NCI-H1417 treated with DMSO at 0.1 percent for 48 hours (cell line): ENCODE results near the gene XRN1.
"Not testable (repeated sequence)": the region's sequence is repeated elsewhere in the genome, so short reads cannot be mapped to it uniquely, and the experiment has no call there.

Experiments
- DNase-seq: peaks from one replicate; lab custom pipeline; 2025; lab: John Stamatoyannopoulos, UW

Gene XRN1

DNA sequence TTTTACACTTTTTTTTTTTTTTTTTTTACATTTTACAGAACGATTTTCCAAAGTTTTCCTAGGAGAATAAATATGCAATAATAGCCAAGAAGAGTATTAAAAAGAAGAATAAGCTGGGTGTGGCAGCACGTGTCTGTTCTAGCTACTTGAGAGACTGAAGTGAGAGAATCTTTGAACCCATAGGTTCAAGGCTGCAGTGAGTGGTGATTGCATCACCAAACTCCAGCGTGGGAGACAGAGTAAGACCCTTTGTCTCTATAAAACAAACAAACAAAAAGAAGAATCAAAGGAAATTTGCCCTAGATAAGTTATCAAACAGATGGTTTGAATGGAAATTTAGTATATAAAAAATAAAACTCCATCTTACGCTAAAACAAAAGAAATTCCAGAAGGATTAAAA is 13.3 kb downstream of the XRN1 start:
- DNase-seq: no peak

DNA sequence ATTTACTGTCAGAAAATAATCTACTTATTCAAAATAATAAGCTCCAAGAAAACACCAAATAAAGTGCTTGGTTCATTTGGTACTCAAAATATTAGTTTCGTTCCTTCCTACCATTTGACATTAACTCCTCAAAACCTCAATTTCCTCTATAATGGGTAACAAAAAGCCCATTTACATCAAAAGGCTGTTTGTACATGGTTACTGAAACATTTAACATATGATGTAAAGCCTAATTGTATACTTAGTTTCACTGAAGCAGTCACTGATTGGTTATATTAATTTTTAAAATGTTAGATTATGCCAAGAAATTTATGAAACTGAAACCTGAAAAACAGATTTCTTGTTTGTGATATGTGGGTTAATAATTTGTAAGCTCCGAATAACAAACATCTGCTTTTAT is 14.7 kb downstream of the XRN1 start:
- no peak for DNase-seq

DNA sequence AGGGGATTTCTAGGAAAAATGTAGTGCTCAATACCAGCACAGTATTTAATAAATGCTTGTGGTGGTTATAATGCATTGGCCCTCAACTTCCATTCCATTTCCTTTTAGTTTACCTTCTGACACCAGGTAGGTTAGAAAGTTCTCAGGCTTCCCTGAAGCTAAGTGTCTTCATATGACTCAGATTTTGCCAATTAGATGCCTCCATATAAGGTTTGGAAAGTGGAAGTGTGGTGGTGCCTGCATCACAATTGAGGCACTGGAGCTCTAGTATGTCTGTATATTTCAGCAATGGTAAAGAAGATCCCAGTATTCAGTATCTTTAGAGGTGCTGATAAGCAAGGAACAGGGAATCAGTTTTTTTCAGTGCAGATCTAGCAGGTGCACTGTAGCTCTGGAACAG is 18.3 kb downstream of the XRN1 start:
- no peak for DNase-seq

DNA sequence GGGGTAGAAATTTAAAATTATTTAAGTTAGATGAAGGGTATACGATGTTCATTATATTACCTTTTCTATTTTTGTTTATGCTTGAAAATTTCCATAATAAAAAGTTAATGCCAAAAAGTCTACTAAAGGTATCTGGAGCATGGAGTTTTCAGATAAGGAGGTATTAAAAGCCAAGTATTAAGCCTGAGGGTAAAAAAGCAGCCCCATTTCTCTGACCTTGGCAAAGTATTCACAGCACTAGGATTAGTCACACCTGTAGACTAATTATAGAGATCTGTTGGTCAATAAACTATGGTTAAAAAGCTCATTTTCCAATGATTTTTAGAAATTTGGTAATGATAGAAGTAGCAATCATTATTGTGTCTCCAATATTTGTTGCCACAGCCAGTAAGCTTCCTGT is 23.1 kb downstream of the XRN1 start:
- DNase-seq: no peak

DNA sequence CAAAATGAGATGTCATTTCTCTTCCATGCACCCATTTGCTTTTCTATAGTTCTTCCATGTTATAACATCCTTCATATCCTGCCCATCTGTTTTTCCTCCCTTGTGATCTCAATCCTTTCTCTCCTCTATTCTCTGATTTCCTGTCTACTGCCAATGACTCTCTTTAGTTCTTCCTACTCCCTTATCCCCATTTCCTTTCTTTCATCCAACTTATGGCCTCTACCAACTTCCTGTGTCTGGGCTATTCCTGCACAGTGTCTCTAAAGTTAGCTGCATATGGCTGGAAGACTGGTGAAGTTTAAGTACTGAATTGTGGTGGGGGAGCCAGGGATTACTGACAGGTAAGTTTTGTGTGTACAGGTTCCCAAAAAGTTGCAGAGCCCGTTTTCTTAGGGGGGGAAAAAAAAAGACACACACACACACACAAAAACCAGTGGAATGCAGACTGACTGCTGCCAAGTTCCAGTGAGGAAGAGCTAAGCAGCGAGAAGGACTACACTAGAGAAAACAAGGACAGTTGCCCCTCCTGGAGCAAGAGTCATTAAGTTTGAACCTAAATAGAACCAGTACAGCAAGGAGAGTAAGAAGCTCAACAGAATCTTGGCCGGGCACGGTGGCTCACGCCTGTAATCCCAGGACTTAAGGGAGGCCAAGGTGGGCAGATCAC is 28.8 kb downstream of the XRN1 start:
- no peak for DNase-seq

DNA sequence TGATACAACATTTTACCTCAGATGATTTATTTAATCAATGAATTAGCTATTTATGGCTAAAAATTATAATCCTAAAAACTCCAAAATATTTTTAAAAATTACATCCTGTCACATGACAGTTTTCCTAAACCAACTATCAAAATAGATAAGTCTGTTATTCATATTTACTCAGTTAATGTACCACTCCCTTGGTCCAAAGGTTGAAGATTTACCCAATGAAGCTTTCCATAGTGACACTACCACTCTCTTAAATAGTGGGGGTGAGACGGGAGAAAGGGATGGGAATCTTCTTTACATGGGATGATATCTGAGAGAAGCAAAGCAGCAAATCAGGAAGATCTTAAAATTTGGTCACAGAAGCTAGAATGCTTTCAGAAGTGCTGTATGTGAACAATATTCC is 30.5 kb downstream of the XRN1 start:
- no peak for DNase-seq

DNA sequence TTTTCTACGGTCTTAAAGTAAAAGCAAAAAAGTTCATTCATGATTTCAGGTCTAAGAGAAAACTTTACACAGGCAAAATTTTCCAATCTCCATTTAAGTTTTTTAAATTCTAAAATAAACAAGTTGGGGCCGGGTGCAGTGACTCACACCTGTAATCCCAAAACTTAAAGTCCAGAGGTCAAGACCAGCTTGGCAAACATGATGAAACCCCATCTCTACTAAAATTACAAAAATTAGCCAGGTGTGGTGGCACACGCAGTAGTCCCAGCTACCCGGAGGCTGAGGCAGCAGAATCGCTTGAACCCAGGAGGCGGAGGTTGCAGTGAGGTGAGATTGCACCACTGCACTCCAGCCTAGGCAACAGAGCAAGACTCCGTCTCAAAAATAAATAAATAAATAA is 47.3 kb downstream of the XRN1 start:
- not testable (repeated sequence) for DNase-seq

DNA sequence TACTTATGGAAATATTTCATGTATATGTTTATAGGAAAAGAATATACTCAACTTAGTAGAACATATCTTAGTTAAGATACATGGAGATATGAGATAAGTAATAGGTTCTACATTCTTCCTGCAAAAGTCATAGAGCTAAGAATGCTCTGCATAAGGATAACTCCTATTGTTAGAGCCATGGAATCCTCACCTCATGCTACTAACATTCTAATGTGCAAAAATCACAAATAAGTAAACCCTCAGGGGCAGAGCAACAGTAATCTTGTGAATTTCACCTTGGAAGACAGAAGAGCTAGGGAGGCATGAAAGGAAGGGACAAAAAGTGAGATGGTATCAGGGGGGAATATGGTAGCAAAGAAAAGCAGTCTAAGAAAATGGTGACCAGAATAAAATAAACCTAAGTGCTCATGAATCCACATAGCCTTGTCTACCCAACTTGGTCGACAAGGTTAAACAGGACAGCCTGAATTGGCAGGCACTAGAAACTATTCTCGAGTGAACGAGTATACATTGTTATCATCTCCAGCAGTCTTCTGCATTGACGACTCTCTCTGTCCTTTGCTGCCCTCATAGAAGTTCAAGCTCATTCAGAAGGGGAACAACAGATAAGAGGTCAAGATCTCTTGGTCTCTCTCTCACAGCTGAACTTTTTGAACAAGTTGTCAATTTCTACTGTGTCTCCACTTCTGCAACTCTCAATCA is 52.8 kb downstream of the XRN1 start:
- DNase-seq: no peak

DNA sequence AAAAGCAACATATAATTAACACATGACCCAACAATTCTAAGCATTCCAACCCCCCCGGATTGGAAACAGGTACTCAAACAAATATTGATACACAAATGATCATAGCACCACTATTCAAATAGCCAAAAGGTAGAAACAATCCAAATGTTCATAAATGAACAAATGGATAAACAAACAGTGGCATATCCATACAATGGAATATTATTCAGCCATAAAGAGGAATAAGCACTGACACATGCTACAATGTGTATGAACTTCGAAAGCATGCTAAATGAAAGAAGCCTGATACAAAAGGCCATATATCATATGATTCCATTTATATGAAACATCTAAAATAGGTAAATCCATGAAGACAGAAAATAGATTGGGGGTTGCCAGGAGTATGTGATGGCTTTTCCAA is 62.8 kb downstream of the XRN1 start:
- no peak for DNase-seq

DNA sequence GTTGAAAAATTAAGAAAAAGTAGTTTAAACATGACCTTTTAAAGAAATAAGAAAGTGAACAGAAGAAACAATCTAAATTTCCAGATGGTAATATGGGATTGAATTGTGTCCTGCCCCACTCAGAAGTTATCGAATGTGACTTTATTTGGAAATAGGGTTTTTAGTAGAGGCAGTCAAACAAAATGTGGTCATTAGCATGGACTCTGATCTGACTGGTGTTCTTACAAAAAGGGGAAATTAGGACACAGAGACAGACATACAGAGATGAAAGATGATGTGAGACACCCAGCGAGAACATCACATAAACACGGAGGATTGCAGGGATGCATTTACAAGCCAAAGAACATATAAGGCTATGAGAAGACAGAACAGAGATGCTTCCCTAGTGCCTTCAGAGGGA is 73.2 kb downstream of the XRN1 start:
- no peak for DNase-seq

DNA sequence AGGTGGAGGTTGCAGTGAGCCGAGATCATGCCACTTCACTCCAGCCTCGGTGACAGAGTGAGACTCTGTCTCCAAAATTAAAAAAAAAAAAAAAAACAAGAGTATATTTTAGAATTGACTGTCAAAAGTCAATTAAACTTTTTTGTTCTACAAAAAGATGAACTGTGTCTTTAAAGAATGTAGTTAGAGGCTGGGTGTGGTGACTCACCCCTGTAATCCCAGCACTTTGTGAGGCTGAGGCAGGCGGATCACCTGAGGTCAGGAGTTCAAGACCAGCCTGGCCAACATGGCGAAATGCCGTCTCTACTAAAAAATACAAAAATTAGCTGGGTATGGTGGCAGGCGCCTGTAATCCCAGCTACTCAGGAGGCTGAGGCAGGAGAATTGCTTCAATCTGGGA is 78.3 kb downstream of the XRN1 start:
- DNase-seq: not testable (repeated sequence)

DNA sequence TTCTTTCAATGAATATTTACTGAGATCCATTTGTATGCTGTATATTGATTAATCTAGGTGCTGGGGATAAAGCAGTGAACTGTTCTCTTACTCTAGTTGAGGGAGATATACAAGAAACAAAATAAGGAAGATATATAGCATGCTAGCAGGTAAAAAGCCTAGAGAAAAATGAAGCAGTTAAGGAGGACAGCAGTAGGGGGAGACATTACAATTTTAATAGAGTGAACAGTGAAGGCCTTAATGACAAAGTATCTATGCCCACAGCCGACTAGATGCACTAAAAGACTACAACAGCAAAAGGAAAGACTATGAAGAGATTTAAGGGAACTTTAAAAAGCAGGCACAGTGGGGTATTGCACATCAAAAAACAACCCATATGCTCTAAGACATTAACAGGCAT is 81.4 kb downstream of the XRN1 start:
- no peak for DNase-seq

DNA sequence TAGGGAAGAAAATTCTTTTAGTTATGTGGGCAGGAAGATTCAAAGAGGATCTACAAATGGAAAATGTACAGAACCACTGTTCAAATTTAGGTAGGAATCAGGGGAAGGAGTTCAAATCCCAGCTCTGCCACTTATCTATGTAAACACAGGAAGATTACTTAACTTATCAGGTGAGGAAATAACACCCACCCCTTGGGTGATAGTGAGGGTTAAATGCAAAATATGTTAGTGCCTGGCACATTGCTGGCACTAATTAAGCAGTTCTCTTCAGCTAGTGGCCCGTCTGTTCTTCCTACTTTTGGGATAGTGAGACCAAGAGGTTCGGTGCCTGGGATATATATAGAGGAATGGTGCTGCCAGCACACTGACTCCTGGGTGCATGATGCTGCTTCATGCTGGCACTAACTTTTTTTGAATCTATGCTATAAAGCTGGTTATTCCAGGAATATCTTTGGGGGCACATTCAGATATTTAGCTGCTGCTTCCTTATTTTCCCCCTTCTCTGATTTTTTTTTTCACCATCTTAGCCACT is 83.8 kb downstream of the XRN1 start:
- no peak for DNase-seq

DNA sequence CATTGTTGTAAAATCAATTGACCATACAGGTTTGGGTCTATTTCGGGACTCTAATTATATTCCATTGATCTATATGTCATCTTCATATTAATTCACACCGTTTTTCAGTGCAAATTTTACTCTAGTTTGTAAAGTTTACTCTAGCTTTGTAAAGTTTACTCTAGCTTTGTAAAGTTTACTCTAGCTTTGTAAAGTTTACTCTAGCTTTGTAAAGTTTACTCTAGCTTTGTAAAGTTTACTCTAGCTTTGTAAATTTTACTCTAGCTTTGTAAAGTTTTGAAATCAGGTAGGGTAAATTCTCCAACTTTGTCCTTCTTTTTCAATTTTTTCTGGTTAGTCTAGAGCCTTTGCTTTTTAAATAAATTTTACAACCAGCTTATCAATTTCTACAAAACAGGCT is 84.4 kb downstream of the XRN1 start:
- not testable (repeated sequence) for DNase-seq

DNA sequence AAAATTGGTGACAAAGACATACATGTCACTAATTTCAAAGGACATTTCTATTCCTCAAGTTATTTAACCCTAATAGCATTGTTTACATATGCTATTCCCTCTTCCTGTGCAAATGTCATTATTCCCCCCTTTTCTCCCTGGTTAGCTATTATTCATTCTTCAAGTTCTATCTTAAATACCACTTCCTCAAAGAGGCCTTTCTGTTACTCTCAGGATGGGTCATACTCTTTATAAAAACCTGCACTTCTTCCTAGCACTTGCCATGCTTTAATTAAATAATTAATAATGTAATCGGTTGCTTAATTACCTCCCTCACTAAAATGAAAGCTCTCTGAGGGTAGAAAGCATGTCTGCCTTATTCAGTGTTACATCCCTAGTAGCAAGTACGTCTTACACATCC is 88.5 kb downstream of the XRN1 start:
- no peak for DNase-seq

DNA sequence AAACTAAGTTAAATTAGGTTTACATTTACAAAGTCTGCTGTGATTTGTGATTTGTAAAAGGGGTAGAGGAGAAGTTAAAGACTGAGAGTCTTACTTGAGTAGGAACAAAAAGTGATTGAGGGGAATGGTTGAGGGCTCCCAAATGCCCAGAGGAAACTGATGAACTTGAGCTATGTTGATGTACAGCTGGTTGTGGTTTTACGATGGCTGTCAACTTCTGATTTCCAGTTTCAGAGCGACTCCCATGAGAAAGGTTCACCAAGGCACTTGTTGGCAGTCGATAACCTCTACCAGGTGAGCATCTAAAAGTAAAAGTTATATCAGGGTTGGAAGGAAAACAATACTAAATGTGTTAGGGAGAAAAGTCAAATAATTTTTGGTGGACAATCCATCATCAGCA is 91.0 kb downstream of the XRN1 start:
- no peak for DNase-seq

DNA sequence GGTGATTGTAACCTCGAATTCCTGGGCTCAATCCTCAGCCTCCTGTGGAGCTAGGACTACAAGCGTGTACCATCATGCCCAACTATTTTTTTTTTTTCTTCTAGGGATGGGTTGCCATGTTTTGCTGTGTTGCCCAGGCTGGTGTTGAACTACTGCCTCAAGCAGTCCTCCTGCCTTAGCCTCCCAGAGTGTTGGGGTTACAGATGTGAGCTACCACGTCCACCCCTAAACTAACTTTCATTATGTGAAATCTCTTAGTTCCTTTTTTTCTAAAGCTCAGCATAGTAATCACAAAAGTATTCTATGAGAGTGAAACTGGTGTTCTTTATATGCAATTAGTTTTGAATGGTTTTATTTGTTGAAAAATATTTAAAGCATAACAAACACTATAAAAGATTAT is 92.1 kb downstream of the XRN1 start:
- DNase-seq: no peak

DNA sequence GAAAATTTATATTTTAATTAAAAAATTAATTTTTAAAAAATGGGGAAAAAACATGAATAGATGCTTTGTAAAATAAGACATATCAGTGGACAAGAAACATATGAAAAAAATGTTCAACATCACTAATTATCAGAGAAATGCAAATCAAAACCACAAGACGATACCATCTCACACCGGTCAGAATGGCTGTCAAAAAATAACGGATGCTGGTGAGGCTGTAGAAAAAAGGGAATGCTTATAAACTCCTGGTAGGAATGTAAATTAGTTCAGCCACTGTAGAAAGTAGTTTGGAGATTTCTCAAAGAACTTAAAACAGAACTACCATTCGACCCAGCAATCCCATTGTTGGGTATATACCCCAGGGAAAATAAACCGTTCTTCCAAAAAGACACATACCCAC is 93.8 kb downstream of the XRN1 start:
- no peak for DNase-seq

DNA sequence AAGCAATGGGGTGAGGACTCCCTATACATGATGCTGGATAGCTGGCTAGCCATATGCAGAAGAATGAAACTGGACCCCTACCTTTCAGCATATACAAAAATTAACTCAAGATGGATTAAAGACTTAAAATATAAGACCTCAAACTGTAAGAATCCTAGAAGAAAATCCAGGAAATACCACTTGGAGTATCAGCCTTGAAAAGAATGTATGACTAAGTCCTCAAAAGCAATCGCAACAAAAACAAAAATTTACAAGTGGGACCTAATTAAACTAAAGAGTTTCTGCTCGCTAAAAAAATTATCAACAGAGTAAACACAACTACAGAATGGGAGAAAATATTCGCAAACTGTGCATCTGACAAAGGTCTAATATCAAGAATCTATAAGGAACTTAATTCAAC is 94.3 kb downstream of the XRN1 start:
- DNase-seq: no peak

DNA sequence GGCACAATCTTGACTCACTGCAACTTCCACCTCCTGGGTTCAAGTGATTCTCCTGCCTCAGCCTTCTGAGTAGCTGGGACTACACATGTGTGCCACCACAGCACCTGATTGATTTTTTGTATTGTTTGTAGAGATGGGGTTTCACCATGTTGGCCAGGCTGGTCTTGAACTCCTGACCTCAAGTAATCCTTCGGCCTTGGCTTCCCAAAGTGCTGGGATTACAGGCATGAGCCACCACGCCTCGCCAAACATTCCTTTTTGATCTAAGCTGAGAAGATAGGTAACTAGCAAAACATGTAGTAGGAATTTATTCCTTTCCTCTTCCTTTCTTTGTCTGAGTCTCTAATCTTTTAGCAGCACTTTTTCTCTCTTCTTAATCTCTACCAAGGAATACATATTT is 95.1 kb downstream of the XRN1 start:
- DNase-seq: not testable (repeated sequence)

DNA sequence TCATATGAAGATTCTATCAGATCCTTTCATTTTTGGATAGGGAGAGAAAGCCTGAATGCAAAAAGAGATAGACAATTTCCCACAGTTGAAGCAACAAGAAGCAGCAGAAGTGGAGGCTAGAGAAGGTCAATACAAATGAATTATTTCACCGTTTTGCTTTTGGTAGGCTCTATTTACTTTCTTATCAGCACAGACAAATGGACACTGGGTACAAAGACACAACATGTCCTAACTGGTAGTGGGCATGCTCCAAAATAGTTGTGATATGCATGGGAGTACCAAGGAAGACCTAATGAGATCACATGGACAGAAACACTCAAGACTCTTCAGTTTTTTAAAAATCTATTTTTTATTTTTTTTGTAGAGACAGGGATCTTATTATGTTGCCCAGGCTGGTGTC is 99.4 kb downstream of the XRN1 start:
- DNase-seq: no peak

DNA sequence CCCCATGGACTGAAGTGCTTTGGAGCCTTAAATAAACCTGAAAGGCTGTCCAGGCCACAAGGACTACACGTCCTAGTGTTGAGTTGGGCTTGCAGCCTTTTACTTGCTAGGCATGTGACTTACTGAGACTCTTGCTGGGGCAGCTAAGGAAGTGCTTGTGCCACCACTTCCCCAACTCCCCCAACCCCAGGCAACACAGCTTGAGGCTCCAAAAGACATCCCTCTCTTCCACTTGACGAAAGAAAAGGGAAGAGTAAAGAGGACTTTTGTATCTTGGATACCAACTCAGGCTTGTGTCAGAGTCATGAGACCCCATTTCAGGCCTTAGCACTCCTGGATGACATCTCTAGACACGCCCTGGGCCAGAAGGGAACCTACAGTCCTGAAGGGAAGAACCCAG is 109.8 kb downstream of the XRN1 start:
- no peak for DNase-seq

DNA sequence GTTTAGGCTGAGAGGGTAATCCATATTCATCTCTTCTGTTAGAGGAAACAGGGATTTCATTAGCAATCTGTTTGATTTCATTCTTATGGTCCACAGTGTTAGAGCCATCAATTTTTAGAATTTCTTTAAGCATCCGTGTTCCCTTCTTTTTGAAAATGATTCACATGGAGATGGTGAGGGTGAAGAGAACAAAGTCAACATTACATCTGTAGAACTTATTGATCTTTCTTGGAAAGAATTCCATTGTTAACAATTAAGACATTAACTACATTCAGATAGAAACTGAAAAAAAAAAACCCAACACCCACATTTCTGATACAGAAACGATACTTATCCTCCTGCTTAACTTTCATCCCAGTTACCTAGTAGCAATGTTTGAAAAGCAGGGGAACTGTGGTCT is 115.4 kb downstream of the XRN1 start:
- no peak for DNase-seq
